Skin epidermis (tissue), 12 donors: ENCODE results near the gene HYDIN.
"Not testable (repeated sequence)": the region's sequence is repeated elsewhere in the genome, so short reads cannot be mapped to it uniquely, and the experiment has no call there.

Source experiments
- H3K27ac ChIP-seq, 21 experiments: fragments of 200-600 bp; sonication (generic) in 11 of 21; one replicate each; pipeline ENCODE4 v1.5.0; 2020; ENCODE audit warnings: mild to moderate bottlenecking in 3 of 21, inconsistent platforms in 2 of 21, moderate library complexity in 2 of 21
- H3K4me3 ChIP-seq, 7 experiments: fragments of 200-600 bp; sonication (generic) in 2 of 7; one replicate each; pipeline ENCODE4 v1.5.0; 2020; ENCODE audit warnings: inconsistent platforms in 2 of 7, mild to moderate bottlenecking in 2 of 7, moderate library complexity in 1 of 7

Gene HYDIN

DNA sequence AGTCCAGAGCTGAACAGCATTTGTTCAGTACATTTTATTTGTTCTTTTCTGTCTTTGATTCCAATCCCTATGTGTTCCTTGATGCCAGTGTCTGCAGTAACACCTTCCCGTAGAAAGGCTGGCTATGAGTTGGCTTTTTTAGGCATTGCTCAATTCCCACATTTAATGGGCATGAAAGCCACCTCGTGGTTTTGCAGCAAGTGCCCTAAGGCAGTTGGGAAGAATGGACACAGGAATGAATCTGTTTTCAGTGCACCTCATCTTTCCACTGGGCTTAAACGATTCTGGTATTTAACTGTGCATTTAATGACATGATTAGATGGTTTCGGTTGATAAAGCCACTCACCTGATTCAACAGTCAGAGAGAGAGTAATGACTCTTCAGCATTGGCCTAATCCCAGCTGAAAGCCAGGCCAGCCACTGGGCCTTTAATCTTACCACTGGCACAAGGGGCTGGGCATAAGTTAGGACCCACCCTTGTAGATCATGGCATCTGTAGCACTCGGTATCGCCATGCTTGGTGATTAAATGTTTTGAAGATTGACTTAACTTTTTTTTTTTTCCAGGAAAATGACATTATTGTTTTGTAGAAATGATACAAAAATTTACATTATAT, 211.3 kb downstream of the HYDIN start:
- H3K27ac ChIP-seq, H3K4me3 ChIP-seq: not testable (repeated sequence)

- not testable (repeated sequence) for H3K4me3 ChIP-seq, H3K27ac ChIP-seq
These were observed 215.1 kb downstream of the HYDIN start for GRCh38 chr16:71015419-71015818.

GRCh38 chr16:71009440-71010223, 220.9 kb downstream of the HYDIN start:
- not testable (repeated sequence) for H3K4me3 ChIP-seq, H3K27ac ChIP-seq

- not testable (repeated sequence) for H3K4me3 ChIP-seq
These were observed 224.0 kb downstream of the HYDIN start for GRCh38 chr16:71006516-71006915.

GRCh38 chr16:70999735-71000134, 230.8 kb downstream of the HYDIN start:
- not testable (repeated sequence) for H3K27ac ChIP-seq, H3K4me3 ChIP-seq

More at GRCh38 chr16:71006516-71006915, 224.0 kb downstream of the HYDIN start:
- H3K27ac ChIP-seq, result not testable (repeated sequence)

- not testable (repeated sequence) for H3K27ac ChIP-seq, H3K4me3 ChIP-seq
These were observed 234.7 kb downstream of the HYDIN start for GRCh38 chr16:70995799-70996198.

DNA sequence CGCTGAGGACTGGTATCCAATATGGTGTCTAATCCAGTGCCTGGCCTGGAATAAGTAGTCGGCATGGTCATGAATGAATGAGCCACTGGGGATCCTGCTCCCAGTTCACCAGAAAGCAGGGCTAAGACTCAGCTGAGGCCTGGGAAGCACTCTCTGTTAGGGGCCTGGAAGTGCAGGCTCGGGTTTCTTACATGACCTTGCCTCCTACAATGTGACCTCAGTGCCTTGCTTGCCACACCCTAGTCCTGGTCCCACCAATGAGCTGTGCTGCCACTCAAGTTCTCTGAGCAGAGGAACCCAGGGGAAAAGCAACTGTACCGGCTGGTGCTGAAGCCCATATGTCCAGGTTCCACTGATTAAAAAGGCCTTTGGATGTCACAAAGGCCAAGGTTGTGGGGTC, 238.0 kb downstream of the HYDIN start:
- not testable (repeated sequence) for H3K27ac ChIP-seq

DNA sequence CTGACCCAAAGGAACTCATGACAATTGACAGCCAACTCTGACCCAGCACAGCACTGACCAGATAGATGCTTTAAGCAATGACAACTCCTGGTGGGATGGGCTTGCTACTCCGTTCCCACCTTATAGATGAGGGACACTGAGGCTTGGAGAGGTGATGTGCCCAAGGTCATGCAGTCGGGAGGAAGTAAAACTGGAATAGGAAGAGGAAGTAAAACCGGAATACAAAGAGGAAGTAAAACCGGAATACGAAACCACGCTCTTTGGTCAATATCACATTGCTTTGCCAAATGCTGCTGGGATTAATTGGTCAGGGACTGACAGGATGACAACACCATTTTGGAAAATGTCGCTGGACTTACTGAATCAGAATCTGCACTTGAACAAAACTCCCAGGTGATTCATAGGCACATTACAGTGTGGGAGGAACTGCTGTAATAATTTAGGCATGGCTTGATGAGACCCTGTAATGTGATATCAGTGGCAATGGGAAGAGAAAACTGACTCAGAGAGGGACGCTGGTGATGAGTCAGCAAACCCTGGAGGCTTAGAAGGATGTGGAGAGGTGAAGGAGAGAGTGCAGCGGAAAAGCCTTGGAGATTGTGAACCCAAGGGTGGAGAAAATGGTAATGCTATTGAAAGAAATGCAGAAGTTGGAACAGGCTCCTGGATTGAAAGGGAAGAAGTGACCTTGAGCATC, 243.4 kb downstream of the HYDIN start:
- not testable (repeated sequence) for H3K4me3 ChIP-seq, H3K27ac ChIP-seq

More for the DNA sequence above, 238.0 kb downstream of the HYDIN start:
- not testable (repeated sequence) for H3K4me3 ChIP-seq

DNA sequence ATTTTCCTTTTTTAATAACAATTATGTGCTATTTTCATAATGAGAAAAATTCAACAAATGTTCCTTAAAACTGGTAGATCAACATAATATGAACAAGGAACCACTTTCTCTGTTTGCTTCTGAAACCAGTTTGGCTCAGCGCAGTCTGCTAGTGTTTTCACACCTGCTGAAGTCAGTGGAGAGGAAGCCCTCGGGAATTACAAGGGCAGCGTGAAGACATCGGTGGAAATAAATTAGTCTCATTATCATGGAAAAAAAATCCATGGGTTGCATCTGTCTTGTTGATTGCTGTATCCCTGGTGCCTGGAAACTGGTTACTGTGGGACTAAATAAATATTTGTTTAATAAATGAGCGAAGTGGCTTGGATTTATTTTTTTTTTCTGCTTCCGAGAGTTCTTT, 245.8 kb downstream of the HYDIN start:
- not testable (repeated sequence) for H3K27ac ChIP-seq, H3K4me3 ChIP-seq

DNA sequence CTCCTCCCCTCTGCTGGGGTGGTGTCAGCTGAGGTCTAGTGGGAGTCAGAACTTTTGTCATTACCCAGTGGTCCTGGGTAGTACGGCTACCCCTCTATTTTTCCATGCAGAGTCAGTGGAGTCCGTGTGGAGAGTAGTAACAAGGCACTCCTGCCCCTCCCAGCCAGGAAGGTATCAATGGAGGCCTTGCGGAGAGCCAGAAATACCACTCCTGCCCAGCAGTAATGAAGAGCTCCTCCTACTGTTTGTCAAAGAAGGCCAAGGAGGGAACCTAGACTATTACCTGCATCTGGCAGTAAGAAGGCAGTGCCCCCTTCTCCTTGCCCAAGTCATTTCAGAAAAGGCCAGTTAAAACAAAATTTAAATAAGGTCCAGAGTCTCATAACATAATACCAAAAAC, 262.2 kb downstream of the HYDIN start:
- H3K4me3 ChIP-seq, result not testable (repeated sequence)

GRCh38 chr16:70960169-70960568, 270.4 kb downstream of the HYDIN start:
- not testable (repeated sequence) for H3K4me3 ChIP-seq, H3K27ac ChIP-seq

More for the DNA sequence above, 262.2 kb downstream of the HYDIN start:
- H3K27ac ChIP-seq, result not testable (repeated sequence)

DNA sequence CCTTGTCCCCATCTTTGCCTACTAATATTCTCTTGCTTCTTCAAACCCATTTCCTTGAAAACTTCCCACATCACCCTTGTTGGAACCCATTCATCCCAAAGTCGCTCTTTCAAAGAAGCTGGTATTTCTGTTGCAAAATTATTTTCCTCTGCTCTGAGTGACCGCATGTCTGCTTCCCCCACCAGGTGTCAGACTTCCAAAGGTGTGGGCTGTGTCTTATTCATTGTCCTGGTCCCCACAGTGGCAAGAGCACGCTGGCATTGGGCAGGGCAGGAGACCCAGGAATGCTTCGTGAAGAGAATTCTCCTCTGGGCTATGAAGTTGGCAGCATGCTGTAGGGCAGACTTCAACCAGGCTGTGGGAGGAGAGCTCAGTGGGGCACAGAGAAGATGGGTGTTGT, 275.6 kb downstream of the HYDIN start:
- not testable (repeated sequence) for H3K4me3 ChIP-seq, H3K27ac ChIP-seq

GRCh38 chr16:70953824-70954223, 276.7 kb downstream of the HYDIN start:
- not testable (repeated sequence) for H3K4me3 ChIP-seq, H3K27ac ChIP-seq

DNA sequence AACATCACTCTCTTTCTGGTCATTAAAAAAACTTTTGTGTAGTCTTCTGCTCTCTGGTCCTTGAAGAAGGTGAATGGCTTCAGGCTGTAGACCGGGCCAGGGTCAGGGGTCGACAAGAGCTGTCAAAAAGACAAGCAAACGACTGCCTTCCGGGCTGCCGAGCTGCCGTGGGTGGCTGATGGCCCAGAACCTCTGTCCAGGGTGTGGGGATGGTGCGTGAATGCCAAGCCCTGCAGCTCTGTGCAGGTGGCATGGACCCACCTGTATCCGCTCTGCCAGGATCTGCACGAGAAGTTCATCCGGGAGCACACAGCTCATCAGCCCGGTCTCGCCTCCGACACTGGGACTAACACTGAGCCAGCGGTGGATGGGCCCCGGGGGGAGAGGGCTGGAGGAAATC, 287.0 kb downstream of the HYDIN start:
- not testable (repeated sequence) for H3K4me3 ChIP-seq, H3K27ac ChIP-seq

- not testable (repeated sequence) for H3K27ac ChIP-seq, H3K4me3 ChIP-seq
These were observed 290.7 kb downstream of the HYDIN start for GRCh38 chr16:70939690-70940359.

- not testable (repeated sequence) for H3K27ac ChIP-seq, H3K4me3 ChIP-seq
These were observed 293.6 kb downstream of the HYDIN start for GRCh38 chr16:70936781-70937525.

DNA sequence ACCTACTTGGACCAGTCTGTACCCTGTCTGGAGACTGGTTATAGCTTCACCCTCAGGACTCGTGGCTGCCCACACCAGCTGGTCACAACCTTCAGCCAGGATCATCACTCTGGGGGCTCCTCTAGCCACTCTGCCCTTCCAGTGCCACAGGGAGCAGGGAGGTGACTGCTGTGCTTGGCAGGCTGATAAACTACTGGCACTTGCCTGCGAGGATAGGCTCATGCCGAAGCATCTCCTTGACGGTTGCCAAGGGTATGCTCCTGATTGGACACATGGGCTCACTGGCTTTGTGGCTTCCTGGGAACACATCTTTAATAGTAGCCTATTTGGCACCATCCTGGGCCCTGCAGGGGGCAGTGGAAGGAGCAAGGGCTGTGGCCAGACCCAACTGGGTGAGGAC, 295.2 kb downstream of the HYDIN start:
- H3K27ac ChIP-seq, H3K4me3 ChIP-seq: not testable (repeated sequence)

DNA sequence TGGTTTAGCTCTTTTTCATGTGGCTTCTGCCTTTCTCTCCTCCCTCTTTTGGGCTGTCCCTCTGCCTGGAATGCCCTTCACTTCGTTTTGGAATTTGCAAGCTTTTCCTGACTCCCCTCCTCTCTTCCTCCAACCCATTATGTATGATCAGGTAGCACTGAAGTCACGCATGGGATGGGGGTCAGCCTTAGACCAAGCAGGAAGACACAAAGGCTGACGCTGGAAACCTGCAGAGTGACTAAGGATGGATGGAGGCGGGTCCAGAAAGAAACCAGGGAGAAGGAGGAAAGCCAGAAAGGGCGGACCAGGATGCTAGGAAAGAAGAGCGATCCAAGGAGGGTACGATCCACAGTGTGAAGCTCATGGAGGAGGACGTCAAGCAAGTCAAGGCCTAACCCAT, 296.8 kb downstream of the HYDIN start:
- H3K27ac ChIP-seq, H3K4me3 ChIP-seq: not testable (repeated sequence)

DNA sequence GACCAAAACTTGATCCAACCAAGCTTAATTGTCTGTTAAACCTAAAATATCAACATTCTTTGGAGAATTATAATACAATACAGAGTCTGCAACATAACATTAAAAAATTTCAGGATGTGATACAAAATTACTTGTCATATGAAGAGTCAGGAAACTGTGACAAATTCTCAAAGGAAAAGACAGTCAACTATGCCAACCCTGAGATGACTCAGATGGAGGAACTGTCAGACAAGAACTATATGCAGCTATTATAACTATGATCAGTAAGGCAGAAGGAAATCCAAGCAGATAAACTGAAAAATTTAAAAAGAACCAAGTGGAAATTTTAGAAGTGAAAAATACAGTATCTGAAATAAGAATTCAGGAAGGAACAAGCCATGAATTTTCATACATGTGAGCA, 299.8 kb downstream of the HYDIN start:
- H3K4me3 ChIP-seq, H3K27ac ChIP-seq: not testable (repeated sequence)

DNA sequence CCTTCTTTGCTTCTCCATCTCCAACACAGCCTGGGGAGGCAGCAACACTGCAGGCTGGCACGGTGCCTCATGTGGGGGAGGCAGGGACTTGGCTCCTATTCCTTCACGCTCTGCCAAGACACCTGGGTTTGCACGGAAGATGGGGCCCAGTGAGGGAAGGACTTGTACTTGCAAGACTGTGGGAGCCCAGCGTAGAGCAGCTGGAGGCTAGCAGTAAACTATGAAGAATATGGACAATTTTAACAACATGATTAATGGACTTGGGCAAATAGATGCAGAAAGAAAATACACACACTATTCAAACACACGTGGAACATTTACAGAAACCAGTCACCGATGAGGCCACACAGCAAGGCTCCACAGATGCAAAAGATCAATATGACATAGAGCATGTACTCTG, 308.4 kb downstream of the HYDIN start:
- not testable (repeated sequence) for H3K27ac ChIP-seq, H3K4me3 ChIP-seq
